CD4-positive, alpha-beta T cell treated with Interferon alpha-2 for 1 hour (primary cell): Measurements from ENCODE around the gene VDR.
"Not testable (repeated sequence)": the region's sequence is repeated elsewhere in the genome, so short reads cannot be mapped to it uniquely, and the experiment has no call there.

Experiments used
- DNase-seq, 2 donors: peaks; one replicate each; pipeline ENCODE4 v3.0.0-alpha.2; 2020 to 2022

Gene VDR

GRCh38 chr12:47824198-47824597 is 80.6 kb downstream of the VDR start:
- peak; percentile 42 to 69 for DNase-seq

DNA sequence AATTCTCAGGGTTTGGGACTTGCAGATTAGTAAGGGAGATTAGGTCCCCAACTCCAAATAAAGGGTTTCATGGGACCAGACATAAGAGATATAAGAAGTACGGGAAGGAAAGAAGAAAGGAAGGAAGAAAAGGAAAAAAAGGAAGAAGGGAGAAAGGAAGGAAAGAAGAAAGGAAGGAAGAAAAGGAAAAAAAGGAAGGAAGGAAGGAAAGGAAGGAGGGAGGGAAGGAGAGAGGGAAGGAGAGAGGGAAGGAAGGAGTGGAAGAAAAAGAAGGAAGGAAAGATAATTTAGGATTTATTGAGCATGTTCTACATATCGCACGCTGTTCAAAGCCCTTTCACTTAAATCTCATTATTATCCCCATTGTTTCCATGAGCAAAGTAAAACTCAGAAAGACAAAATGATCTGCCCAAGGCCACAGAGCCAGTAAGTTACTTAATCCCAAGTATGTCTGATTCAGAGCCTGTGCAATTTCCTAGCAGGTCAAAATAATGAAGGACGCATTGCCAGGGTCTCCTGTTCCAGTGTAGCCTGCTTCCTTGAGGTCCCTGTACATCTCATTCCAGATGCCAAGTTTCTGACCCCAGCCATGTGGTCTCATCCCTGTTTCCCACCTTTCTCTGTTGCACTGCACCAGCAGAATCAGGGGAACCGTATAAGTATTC is 81.2 kb downstream of the VDR start:
- no peak for DNase-seq

DNA sequence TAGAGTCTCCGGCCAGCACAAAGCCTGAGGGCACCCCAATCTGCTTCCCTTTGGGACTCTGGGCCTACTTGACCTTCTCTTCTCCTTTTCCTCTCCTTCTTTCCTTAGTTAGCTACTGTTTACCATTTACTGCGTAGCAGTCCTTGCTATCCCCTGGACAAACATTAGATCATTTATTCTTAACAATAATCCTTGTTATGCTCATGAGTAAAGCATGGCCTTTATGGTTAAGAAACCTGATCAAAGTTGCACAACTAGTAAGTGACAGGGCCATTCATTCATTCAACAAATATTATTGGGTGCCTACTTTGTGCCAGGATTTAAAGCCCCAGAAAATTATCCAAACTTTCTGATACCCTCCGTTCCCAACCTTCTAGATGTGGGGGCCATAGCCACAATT is 81.9 kb downstream of the VDR start:
- DNase-seq, result no peak

DNA sequence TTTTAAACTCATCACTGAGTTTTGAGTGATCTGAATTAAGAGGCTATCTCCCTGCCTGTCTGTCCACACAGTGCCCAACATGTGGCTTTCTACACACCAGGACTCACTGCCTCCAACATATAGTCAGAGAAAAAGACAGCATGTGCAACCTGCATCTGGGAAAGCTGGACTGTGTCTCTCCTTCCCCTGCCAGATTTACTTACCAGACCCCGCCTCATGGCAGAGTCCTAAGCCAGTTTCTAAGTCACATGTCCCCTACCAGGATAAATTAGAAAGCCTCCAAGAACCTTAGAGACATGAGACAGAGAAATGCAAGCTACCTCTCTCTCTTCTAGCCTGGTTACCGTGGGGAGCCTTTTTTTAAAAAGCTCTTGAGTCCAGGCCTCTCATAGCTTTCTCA is 82.4 kb downstream of the VDR start:
- DNase-seq, result no peak

GRCh38 chr12:47821346-47821706 is 83.5 kb downstream of the VDR start:
- no peak for DNase-seq

GRCh38 chr12:47820631-47821345 is 84.0 kb downstream of the VDR start:
- no peak for DNase-seq

- peak; percentile 74 to 80 for DNase-seq
Measured at GRCh38 chr12:47819896-47820630, 84.7 kb downstream of the VDR start, which contains the start of gene HDAC7. Gene HDAC7, minus strand, starts transcription at chr12:47819903. Its CDS starts 118 bp downstream, at chr12:47819785.

GRCh38 chr12:47819138-47819895 is 85.5 kb downstream of the VDR start:
- peak; percentile 39 to 56 for DNase-seq

- peak; percentile 24 to 57 for DNase-seq
Measured at GRCh38 chr12:47818467-47819137, 86.2 kb downstream of the VDR start.

DNA sequence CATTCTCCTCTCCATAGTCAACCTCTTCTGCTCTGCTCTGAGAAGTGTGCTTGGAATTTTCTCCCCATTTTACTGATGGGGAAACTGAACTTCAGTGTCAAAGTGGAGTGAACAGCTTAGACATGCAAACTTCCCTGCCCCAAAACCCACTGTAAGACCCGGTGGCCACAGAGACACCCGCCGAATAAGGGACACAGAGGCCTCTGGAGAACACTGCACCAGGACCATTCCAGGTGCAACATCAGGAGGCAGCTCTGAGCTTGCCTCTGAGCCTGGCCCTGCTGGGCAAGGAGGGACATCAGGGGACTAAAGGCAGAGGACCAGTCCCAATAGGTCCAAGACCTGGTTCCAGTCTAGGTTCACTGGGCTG is 86.8 kb downstream of the VDR start:
- no peak for DNase-seq

GRCh38 chr12:47817272-47818006 is 87.4 kb downstream of the VDR start:
- peak in 1 of 2 donors; percentile 40 for DNase-seq

DNA sequence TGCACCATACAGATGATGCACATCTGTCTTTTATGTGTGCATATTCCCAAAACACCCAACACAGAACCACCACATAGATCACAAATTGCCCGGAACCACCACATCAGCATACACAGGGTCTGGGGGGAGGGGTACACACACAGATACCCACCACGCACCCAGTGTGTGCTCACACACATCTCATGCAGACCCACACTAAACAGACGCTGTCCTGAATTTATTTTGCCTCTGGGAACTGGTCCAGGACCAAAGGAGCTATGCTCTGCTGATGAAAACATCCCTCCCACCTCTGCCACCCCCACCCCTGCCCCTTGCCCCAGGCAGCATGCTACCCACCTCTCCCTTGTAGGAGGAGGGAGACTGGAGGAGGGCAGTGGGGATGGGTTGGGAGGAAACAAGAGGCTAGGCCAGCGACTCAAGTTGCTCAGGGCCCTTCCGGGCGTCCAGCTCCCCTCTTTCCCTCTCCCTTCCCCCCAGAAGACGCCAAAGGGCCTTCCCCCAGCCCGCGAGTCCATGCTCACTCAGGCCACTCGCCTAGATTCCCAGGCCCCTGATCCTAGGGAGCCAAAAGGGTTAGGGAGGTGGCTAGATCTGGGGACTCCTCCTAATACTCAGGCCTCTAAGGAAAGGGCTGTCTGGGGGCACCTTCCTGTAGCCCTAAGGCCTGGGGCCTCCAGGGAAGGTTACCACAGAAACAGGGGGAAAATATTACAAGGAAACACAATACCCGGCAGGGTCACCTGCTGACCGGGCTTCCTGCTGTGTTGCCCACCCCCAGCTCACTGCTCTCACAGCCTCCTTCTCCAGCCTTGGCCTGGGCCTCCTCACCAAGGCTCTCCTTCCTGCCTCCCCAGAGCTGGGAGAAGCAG is 88.2 kb downstream of the VDR start:
- no peak for DNase-seq

- DNase-seq, result not testable (repeated sequence)
Measured at GRCh38 chr12:47815447-47815846, 89.3 kb downstream of the VDR start.

DNA sequence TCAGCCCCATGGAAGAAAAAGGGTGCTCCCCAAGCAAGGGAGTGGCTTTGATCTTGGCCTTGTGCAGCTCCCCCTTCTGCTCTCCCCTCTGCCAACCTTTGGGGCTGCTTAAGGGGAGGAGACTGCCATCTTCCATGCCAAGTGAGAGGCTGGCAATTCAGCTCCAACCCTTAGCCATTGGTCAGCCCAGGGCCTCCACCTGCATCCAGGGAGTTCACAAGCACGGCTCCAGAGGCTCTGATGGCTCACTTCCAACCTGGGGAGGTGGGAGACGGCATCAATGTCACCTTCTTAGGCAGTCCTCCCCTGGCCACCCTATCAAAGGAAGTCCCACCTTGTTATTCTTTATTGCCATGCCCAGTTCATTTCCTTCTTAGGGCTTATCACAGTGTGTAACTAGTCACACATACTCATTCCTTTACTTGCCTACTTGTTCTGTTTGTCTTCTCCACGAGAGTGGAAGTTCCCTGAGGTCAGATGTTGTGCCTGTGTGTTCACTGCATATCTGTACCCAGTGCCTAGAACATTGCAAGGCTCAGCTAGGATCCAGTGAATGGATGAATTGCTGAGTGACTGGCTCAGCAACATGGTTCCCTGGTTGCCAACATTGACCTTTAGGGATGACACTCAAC is 90.1 kb downstream of the VDR start:
- DNase-seq, result peak in 1 of 2 donors; percentile 30

DNA sequence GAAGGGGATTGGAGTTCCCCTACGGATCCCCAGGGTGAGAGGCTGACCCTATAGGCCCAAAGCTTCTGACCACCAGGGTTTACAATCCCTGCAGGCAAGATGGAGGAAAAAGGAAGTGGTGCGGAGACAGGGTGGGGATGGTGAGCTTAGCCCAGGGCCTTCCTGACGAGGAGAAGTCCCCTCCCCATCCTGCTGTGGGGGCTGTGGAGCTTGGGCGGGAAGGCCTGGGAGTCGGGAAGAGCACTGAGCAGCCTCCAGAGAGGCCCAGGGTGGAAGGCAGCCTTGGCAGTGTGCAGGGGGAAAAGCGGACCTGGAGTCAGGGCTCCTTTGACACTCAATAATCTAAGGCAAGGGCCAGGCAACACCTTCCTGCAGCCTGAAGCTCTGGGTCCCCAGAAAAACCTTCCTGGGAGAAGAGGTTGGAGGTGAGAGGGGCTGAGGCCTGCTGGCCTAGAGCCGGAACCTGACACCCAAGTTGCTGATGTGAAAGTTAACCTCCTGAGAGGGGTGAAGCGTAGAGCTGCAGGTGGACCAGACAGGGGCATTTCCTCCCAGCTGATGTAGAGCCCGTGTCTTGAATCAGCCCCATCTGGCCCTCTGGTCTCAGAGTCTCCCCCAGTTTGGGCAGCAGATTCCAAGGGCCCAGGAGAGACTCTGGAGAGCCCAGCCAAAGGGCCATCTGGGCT is 91.1 kb downstream of the VDR start:
- DNase-seq, result peak; percentile 30 to 48

GRCh38 chr12:47812797-47813510 is 91.8 kb downstream of the VDR start:
- DNase-seq, result peak; percentile 92 to 93

DNA sequence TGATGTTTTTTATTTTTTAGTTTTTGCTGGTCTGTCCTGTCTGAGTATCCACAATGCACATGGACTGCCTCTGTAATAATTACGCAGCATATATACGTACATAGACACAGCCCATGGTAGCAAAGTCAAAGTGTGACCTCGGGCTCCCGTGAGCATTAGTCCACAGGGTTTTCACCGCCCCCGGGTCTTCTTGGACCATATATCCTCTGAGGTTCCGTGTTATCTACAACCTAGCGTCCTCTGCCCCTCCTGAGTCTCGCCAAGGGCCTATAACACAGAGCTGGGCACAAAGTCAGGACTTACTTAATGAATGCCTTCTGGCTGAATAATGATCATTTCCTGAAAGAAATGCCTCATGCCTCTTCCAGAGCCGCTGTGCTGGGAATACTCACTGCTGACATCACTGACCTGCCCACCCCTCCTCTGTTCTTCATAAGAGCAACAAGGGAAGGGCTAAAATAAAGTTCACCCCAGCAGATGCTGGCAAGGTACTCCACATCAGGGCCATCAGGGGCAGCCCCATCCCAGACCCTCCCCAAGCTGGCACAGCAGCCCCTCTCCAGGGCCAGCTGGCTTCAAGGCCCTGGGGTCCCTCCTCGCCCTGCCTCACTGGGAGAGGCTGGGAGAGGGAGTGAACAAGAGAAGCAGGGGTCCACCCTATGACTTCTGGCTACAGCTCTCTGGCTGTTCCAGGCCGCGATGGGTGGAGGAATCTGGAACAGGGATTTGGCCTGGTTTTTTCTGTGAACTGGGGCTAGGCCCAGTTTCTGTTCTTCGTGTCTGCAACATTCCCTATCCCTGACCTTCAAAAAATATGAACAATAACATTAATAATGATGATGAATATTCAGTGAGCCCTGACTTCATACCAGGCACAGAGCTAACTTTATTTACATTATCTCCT is 93.0 kb downstream of the VDR start:
- no peak for DNase-seq

GRCh38 chr12:47811072-47811396 is 93.8 kb downstream of the VDR start:
- DNase-seq, result no peak
